Right lobe of liver (tissue), 6 donors: ENCODE measurements around the gene GRIK1. TPM values are rescaled to one million over a fixed set of nuclear protein-coding genes. Genes with fewer than 3 reads are reported as not detected.

ENCODE experiments used
- ATAC-seq, 4 donors: fragments of 200-7000 bp; cut with Tn5 transposase; one replicate each; pipeline ENCODE4 v1.9.1; 2020; ENCODE audit warnings: mild to moderate bottlenecking in 4 of 4, moderate library complexity in 4 of 4
- DNase-seq, 3 donors: peaks; one replicate each; pipeline ENCODE4 v3.0.0-alpha.2; 2020
- H3K27ac ChIP-seq, 3 donors: fragments of 200-600 bp; one replicate each; pipeline ENCODE4 v1.8.0; 2022
- H3K27me3 ChIP-seq, 2 donors: fragments of 200-600 bp; one replicate each; pipeline ENCODE4 v1.8.0; 2022
- H3K36me3 ChIP-seq, 4 donors: fragments of 200-600 bp; sonication (generic) in 1 of 4; one replicate each; pipeline versions ENCODE4 v1.5.1 to v1.8.0; 2017 to 2022; ENCODE audit warnings: control low read depth in 1 of 4
- H3K4me1 ChIP-seq, 4 donors: fragments of 200-600 bp; sonication (generic) in 1 of 4; one replicate each; pipeline versions ENCODE4 v1.5.1 to v1.8.0; 2017 to 2022; ENCODE audit warnings: control low read depth in 1 of 4
- H3K4me3 ChIP-seq, 3 donors: fragments of 200-600 bp; one replicate each; pipeline ENCODE4 v1.8.0; 2022
- H3K9me3 ChIP-seq, 4 donors: fragments of 200-600 bp; sonication (generic) in 1 of 4; one replicate each; pipeline versions ENCODE4 v1.5.1 to v1.8.0; 2017 to 2022; ENCODE audit warnings: control low read depth in 1 of 4
- CTCF ChIP-seq, 4 donors: fragments of 200-600 bp in 3 of 4; fragments of 450-650 bp in 1 of 4; IDR thresholded peaks; one replicate each; pipeline versions ENCODE4 v1.5.1 to v1.8.0; 2016 to 2022; ENCODE audit warnings: antibody characterized with exemption in 4 of 4, mild to moderate bottlenecking in 2 of 4
- POLR2A ChIP-seq: fragments of 450-650 bp; IDR thresholded peaks from one replicate; pipeline ENCODE4 v1.6.1; 2017; ENCODE audit warnings: antibody characterized with exemption, mild to moderate bottlenecking
- WGBS: methylation state at CpG from one replicate; pipeline ENCODE4 v1.1.6; 2018; ENCODE audit warnings: low coverage, low lambda C conversion rate; ENCODE audit not compliant: insufficient coverage; ENCODE audit errors: missing lambda C conversion rate; 5-methylcytosine and 5-hydroxymethylcytosine counted together
- intact Hi-C, 2 donors: fragments of 100-400 bp; cut with DNase I; formaldehyde crosslinking; loops; one replicate each; pipeline versions ENCODE4 v1.11.2 to v1.14.1; 2022
- total RNA-seq, 6 experiments: library from RNA; depleted of rRNA in 2 of 6; stranded (reverse); fragments of >200 nt in 2 of 6; fragmentation: NEBNext Ultra II Directional in 3 of 6; extraction: Animal tissue kit (Norgen Biotek cat#: 25700) in 3 of 6; gene quantifications; one replicate each; pipeline versions ENCODE4 v1.1.0 to v1.2.4, GENCODE V29; 2016 to 2023
- donor health status: DM: no; HTN: yes; CAD: no.
- donor health status: DM: no; HTN: no; CAD: no.
- donor health status: DM: no; HTN: no; CAD: no.
- donor health status: DM: no; HTN: yes; CAD: no.
- donor health status: DM: no; HTN: yes; CAD: no.

The GRIK1 gene
- total RNA-seq, 6 experiments from 2014 or later, result not detected

- Histone ChIP-seq H3K4me1 (no peaks in the 10 kb centered on the region), H3K27me3 (no peaks in the 10 kb centered on the region), H3K27ac (no peak overlapping the region), H3K9me3 (no peaks in the 10 kb centered on the region), H3K4me3 (no peak overlapping the region), H3K36me3 (no peaks in the 10 kb centered on the region)
- 30% methylated on average over 4 of the region's 4 CpGs for WGBS
- no peak for DNase-seq
- intact Hi-C loops, result no loop called here
- no peak for ATAC-seq
- TF ChIP-seq CTCF (IDR thresholded peaks at IDR 0.05) (no peak), POLR2A (no peak)
These were observed 263.4 kb downstream of the GRIK1 start for GRCh38 chr21:29676395-29676794.

GRCh38 chr21:29675451-29675850, 264.3 kb downstream of the GRIK1 start:
- Histone ChIP-seq H3K4me1 (no peaks in the 10 kb centered on the region), H3K36me3 (no peaks in the 10 kb centered on the region), H3K9me3 (no peaks in the 10 kb centered on the region), H3K4me3 (no peak overlapping the region), H3K27ac (no peak overlapping the region), H3K27me3 (no peaks in the 10 kb centered on the region)
- intact Hi-C loops, result no loop called here
- TF ChIP-seq CTCF (IDR thresholded peaks at IDR 0.05) (no peak), POLR2A (no peak)
- DNase-seq, result no peak
- 45% methylated on average over 1 of the region's 1 CpG for WGBS
- no peak for ATAC-seq

- no peaks in the 10 kb centered on the region for H3K9me3 ChIP-seq
- intact Hi-C loops, result no loop called here
- WGBS, result 56% methylated on average over 2 of the region's 3 CpGs
- TF ChIP-seq POLR2A, result no peak
- no peak for TF ChIP-seq CTCF (IDR thresholded peaks at IDR 0.05)
- no peaks in the 10 kb centered on the region for H3K27me3 ChIP-seq
- H3K27ac ChIP-seq, result no peak overlapping the region
- DNase-seq (no peak), ATAC-seq (no peak)
- no peaks in the 10 kb centered on the region for H3K4me1 ChIP-seq
- H3K4me3 ChIP-seq, result no peak overlapping the region
- no peaks in the 10 kb centered on the region for H3K36me3 ChIP-seq
These were observed 265.5 kb downstream of the GRIK1 start for GRCh38 chr21:29674343-29674742.

- Histone ChIP-seq H3K9me3 (no peaks in the 10 kb centered on the region), H3K36me3 (no peaks in the 10 kb centered on the region), H3K4me1 (no peaks in the 10 kb centered on the region), H3K4me3 (no peak overlapping the region), H3K27ac (no peak overlapping the region), H3K27me3 (no peaks in the 10 kb centered on the region)
- ATAC-seq, result no peak
- 50% methylated on average over 6 of the region's 6 CpGs for WGBS
- intact Hi-C loops, result no loop called here
- no peak for DNase-seq
- no peak for TF ChIP-seq CTCF (IDR thresholded peaks at IDR 0.05)
- no peak for TF ChIP-seq POLR2A
These were observed 266.6 kb downstream of the GRIK1 start for GRCh38 chr21:29673096-29673610.

- intact Hi-C loops, result no loop called here
- ATAC-seq (no peak), DNase-seq (no peak)
- Histone ChIP-seq H3K36me3 (no peaks in the 10 kb centered on the region), H3K4me3 (no peak overlapping the region), H3K9me3 (no peaks in the 10 kb centered on the region), H3K27ac (no peak overlapping the region), H3K4me1 (no peaks in the 10 kb centered on the region), H3K27me3 (no peaks in the 10 kb centered on the region)
- WGBS, result 71% methylated on average over 4 of the region's 4 CpGs
- TF ChIP-seq CTCF (IDR thresholded peaks at IDR 0.05) (no peak), POLR2A (no peak)
These were observed 268.1 kb downstream of the GRIK1 start for GRCh38 chr21:29671728-29672127.
